HG03108 (cell line): ENCODE results near the gene NUDC.

Experiments used
- ATAC-seq: cut with Tn5 transposase; IDR thresholded peaks from one replicate; pipeline ENCODE4 v1.9.1; 2021; ENCODE audit warnings: moderate library complexity; ENCODE audit not compliant: unreplicated experiment

The NUDC gene

GRCh38 chr1:26950602-26951001, 29.1 kb downstream of the NUDC start:
- ATAC-seq, result no peak

- no peak for ATAC-seq
Observed at GRCh38 chr1:26951216-26951615, 29.7 kb downstream of the NUDC start.

- ATAC-seq, result no peak
Observed at GRCh38 chr1:26951821-26952497, 30.4 kb downstream of the NUDC start.

- no peak for ATAC-seq
Observed at GRCh38 chr1:26953374-26953773, 31.8 kb downstream of the NUDC start.

GRCh38 chr1:26956321-26956720, 34.8 kb downstream of the NUDC start:
- ATAC-seq, result no peak

- ATAC-seq, result no peak
Observed at GRCh38 chr1:26957306-26957705, 35.8 kb downstream of the NUDC start.

- ATAC-seq, result no peak
Observed at GRCh38 chr1:26959270-26959669, 37.7 kb downstream of the NUDC start.

GRCh38 chr1:26959722-26960624, 38.4 kb downstream of the NUDC start, which contains the start of gene KDF1:
KDF1 (minus strand) TSS chr1:26960468; CDS start chr1:26952380, 8,088 bp downstream.
- no peak for ATAC-seq

GRCh38 chr1:26960625-26960966, 39.1 kb downstream of the NUDC start:
- no peak for ATAC-seq

- ATAC-seq, result no peak
Observed at GRCh38 chr1:26961826-26962225, 40.3 kb downstream of the NUDC start.

GRCh38 chr1:26965213-26965612, 43.7 kb downstream of the NUDC start:
- ATAC-seq, result no peak

- ATAC-seq, result no peak
Observed at GRCh38 chr1:26965628-26966027, 44.1 kb downstream of the NUDC start.

- ATAC-seq, result no peak
Observed at GRCh38 chr1:26970810-26971209, 49.3 kb downstream of the NUDC start.

GRCh38 chr1:26971590-26971989, 50.0 kb downstream of the NUDC start:
- ATAC-seq, result no peak

- ATAC-seq, result no peak
Observed at GRCh38 chr1:26972390-26972789, 50.8 kb downstream of the NUDC start.

GRCh38 chr1:26972821-26973220, 51.3 kb downstream of the NUDC start:
- no peak for ATAC-seq

GRCh38 chr1:26976621-26977510, 55.3 kb downstream of the NUDC start:
- ATAC-seq, result no peak

- ATAC-seq, result no peak
Observed at GRCh38 chr1:26978901-26979300, 57.4 kb downstream of the NUDC start.

- no peak for ATAC-seq
Observed at GRCh38 chr1:26981146-26981846, 59.8 kb downstream of the NUDC start.

GRCh38 chr1:26983863-26984262, 62.3 kb downstream of the NUDC start:
- no peak for ATAC-seq

GRCh38 chr1:26984291-26984690, 62.7 kb downstream of the NUDC start:
- ATAC-seq, result no peak
